CD4-positive, alpha-beta memory T cell (primary cell): ENCODE measurements around the gene CACNA1I. TPM values are rescaled to one million over a fixed set of nuclear protein-coding genes. Genes with fewer than 3 reads are reported as not detected.
A peak's percentile ranks its signal among the peaks of the same experiment; 100 is the strongest.

Source experiments
- CTCF ChIA-PET: fragments of 350-600 bp; sonication (Branson Sonifier 250); formaldehyde crosslinking; loops from one replicate; lab custom pipeline; 2021; ENCODE audit warnings: inconsistent platforms; ENCODE audit not compliant: partially characterized antibody; lab: Charles Lee
- POLR2A ChIA-PET: fragments of 350-600 bp; sonication (Branson Sonifier 250); formaldehyde crosslinking; loops from one replicate; lab custom pipeline; 2021; ENCODE audit not compliant: partially characterized antibody; lab: Charles Lee
- DNase-seq, 5 donors: peaks; one replicate each; pipeline versions ENCODE4 v3.0.0 to v3.0.0-alpha.2; 2020 to 2022; ENCODE audit warnings: mixed read lengths in 1 of 5
- H3K27ac ChIP-seq: one replicate; pipeline ENCODE4 v1.7.0; 2013; ENCODE audit warnings: low read depth, low read length
- H3K27me3 ChIP-seq: 2 replicates; pipeline ENCODE4 v1.7.0; 2013; ENCODE audit warnings: mild to moderate bottlenecking, low read length, moderate library complexity; ENCODE audit not compliant: insufficient read depth
- H3K36me3 ChIP-seq: 2 replicates; pipeline ENCODE4 v1.7.0; 2013; ENCODE audit warnings: mild to moderate bottlenecking, low read length, moderate library complexity; ENCODE audit not compliant: insufficient read depth
- H3K4me1 ChIP-seq: 2 replicates; pipeline ENCODE4 v1.7.0; 2013; ENCODE audit warnings: mild to moderate bottlenecking, low read length, moderate library complexity; ENCODE audit not compliant: insufficient read depth
- H3K4me3 ChIP-seq, 2 donors: one replicate each; pipeline ENCODE4 v1.7.0; 2013; ENCODE audit warnings: low read length in 2 of 2, mild to moderate bottlenecking in 1 of 2
- H3K9me3 ChIP-seq, 2 donors: one replicate each; pipeline ENCODE4 v1.7.0; 2013; ENCODE audit warnings: low read length in 2 of 2, control low read depth in 1 of 2; ENCODE audit not compliant: control insufficient read depth in 1 of 2
- H3K27ac Mint-ChIP-seq, 7 donors: one replicate each; pipeline ENCODE4 v1.8.0; 2020 to 2021; ENCODE audit warnings: mixed read lengths in 7 of 7, mild to moderate bottlenecking in 6 of 7, inconsistent platforms in 3 of 7, moderate library complexity in 3 of 7
- H3K27me3 Mint-ChIP-seq, 2 donors: one replicate each; pipeline ENCODE4 v1.8.0; 2020 to 2021; ENCODE audit warnings: mixed read lengths in 2 of 2
- H3K36me3 Mint-ChIP-seq, 2 donors: one replicate each; pipeline ENCODE4 v1.8.0; 2020 to 2021; ENCODE audit warnings: mixed read lengths in 2 of 2, inconsistent platforms in 1 of 2, mild to moderate bottlenecking in 1 of 2
- H3K4me1 Mint-ChIP-seq, 4 donors: one replicate each; pipeline ENCODE4 v1.8.0; 2020 to 2021; ENCODE audit warnings: mixed read lengths in 4 of 4, mild to moderate bottlenecking in 1 of 4
- H3K4me3 Mint-ChIP-seq, 8 donors: one replicate each; pipeline ENCODE4 v1.8.0; 2020 to 2021; ENCODE audit warnings: mixed read lengths in 8 of 8, mild to moderate bottlenecking in 7 of 8, moderate library complexity in 6 of 8, inconsistent platforms in 3 of 8
- H3K9me3 Mint-ChIP-seq, 8 donors: one replicate each; pipeline ENCODE4 v1.8.0; 2020 to 2021; ENCODE audit warnings: mixed read lengths in 8 of 8, mild to moderate bottlenecking in 5 of 8, inconsistent platforms in 3 of 8, moderate library complexity in 1 of 8
- intact Hi-C: fragments of 100-400 bp; cut with micrococcal nuclease; formaldehyde crosslinking; loops from one replicate; pipeline ENCODE4 v1.15.1; 2023
- polyA plus RNA-seq, 2 donors: library from polyadenylated mRNA; unstranded; fragments of 300-500 nt; fragmentation: Illumina TruSeq; gene quantifications; one replicate each; pipeline ENCODE4 v1.2.3, GENCODE V29; 2021
- total RNA-seq, 2 experiments: library from RNA; stranded (reverse); gene quantifications; one replicate each; pipeline ENCODE4 v1.2.3, GENCODE V29; 2021

The CACNA1I gene
- total and polyA plus RNA-seq, 4 experiments from 2014 or later: 0.30 to 58.0 (median 29.7) TPM

- peaks cover 26% of the 10 kb centered on the region for H3K36me3 ChIP-seq
- peaks cover 82% of the 10 kb centered on the region for H3K4me1 ChIP-seq
- Mint-ChIP-seq H3K4me3 (peak overlapping the region; percentile 48 to 81 (median 66)), H3K27ac (peak overlapping the region; percentile 80 to 100 (median 90)), H3K27me3 (no peaks in the 10 kb centered on the region), H3K36me3 (peaks cover 15 to 62% of the 10 kb centered on the region in 2 donors), H3K4me1 (peaks cover 45 to 91% (median 71%) of the 10 kb centered on the region in 4 donors), H3K9me3 (peaks cover 0 to 2% (median 0%) of the 10 kb centered on the region in 8 donors)
- no peaks in the 10 kb centered on the region for H3K9me3 ChIP-seq
- DNase-seq: peak; percentile 91 to 93 (median 92)
- peak overlapping the region in 1 of 2 donors; percentile 17 for H3K4me3 ChIP-seq
- ChIA-PET POLR2A (interaction anchor here (0.5 to 14.5 kb wide), 25 partner anchors 7 to 819 kb away, joined by 3 to 165 read pairs (median 5); partner anchors contain the start of genes ATF4, MIEF1, RPL3 and TAB1), CTCF (interaction anchor here (0.6 to 12.4 kb wide), 28 partner anchors 8 to 515 kb away, joined by 3 to 345 read pairs (median 6); partner anchors contain the start of genes ATF4, MIEF1, RPL3 and TAB1)
- H3K27ac ChIP-seq: peak overlapping the region; percentile 29
- H3K27me3 ChIP-seq: no peaks in the 10 kb centered on the region
- intact Hi-C loops: loop anchor here (1.0 to 10.0 kb wide), 5 partner anchors 34 to 358 kb away; partner anchors contain the start of genes PDGFB and TAB1
Observed at GRCh38 chr22:39528681-39529486, 41.7 kb upstream of the CACNA1I start.

GRCh38 chr22:39529487-39529851 is 41.1 kb upstream of the CACNA1I start:
- H3K4me1 ChIP-seq: peaks cover 78% of the 10 kb centered on the region
- H3K9me3 Mint-ChIP-seq: peaks cover 0 to 2% (median 0%) of the 10 kb centered on the region in 8 donors
- intact Hi-C loops: loop anchor here (1.0 to 10.0 kb wide), 5 partner anchors 34 to 359 kb away; partner anchors contain the start of genes PDGFB and TAB1
- H3K27ac ChIP-seq: peak overlapping the region; percentile 29
- ChIA-PET CTCF (interaction anchor here (0.8 to 12.4 kb wide), 25 partner anchors 9 to 515 kb away, joined by 3 to 345 read pairs (median 7); partner anchors contain the start of genes ATF4, MIEF1, RPL3 and TAB1), POLR2A (interaction anchor here (0.7 to 14.5 kb wide), 22 partner anchors 7 to 514 kb away, joined by 3 to 165 read pairs (median 5); partner anchors contain the start of genes ATF4, MIEF1, RPL3 and TAB1)
- no peaks in the 10 kb centered on the region for H3K27me3 ChIP-seq
- DNase-seq: no peak
- H3K4me3 Mint-ChIP-seq: peak overlapping the region; percentile 47 to 81 (median 67)
- peaks cover 21% of the 10 kb centered on the region for H3K36me3 ChIP-seq
- no peaks in the 10 kb centered on the region for H3K27me3 Mint-ChIP-seq
- H3K9me3 ChIP-seq: no peaks in the 10 kb centered on the region
- H3K4me3 ChIP-seq: no peak overlapping the region
- H3K4me1 Mint-ChIP-seq: peaks cover 46 to 88% (median 72%) of the 10 kb centered on the region in 4 donors
- peaks cover 14 to 57% of the 10 kb centered on the region in 2 donors for H3K36me3 Mint-ChIP-seq
- peak overlapping the region in 5 of 7 donors; percentile 90 to 100 (median 90) for H3K27ac Mint-ChIP-seq

- H3K4me1 ChIP-seq: peaks cover 74% of the 10 kb centered on the region
- H3K36me3 Mint-ChIP-seq: peaks cover 10 to 50% of the 10 kb centered on the region in 2 donors
- ChIA-PET POLR2A (interaction anchor here (0.9 to 14.5 kb wide), 13 partner anchors 8 to 514 kb away, joined by 3 to 165 read pairs (median 9); partner anchors contain the start of genes ATF4, CBX7, MIEF1 and RPL3), CTCF (interaction anchor here (1.1 to 12.4 kb wide), 11 partner anchors 10 to 514 kb away, joined by 4 to 345 read pairs (median 18); partner anchors contain the start of genes ATF4 and TAB1)
- H3K27ac ChIP-seq: peak overlapping the region; percentile 29
- DNase-seq: no peak
- H3K9me3 Mint-ChIP-seq: peaks cover 0 to 2% (median 0%) of the 10 kb centered on the region in 8 donors
- no peak overlapping the region for H3K4me3 ChIP-seq
- no peaks in the 10 kb centered on the region for H3K27me3 Mint-ChIP-seq
- H3K4me3 Mint-ChIP-seq: peak overlapping the region; percentile 15 to 64 (median 41)
- H3K27ac Mint-ChIP-seq: peak overlapping the region in 6 of 7 donors; percentile 32 to 100 (median 90)
- intact Hi-C loops: no loop called here
- H3K4me1 Mint-ChIP-seq: peaks cover 43 to 81% (median 68%) of the 10 kb centered on the region in 4 donors
- peaks cover 20% of the 10 kb centered on the region for H3K36me3 ChIP-seq
- no peaks in the 10 kb centered on the region for H3K9me3 ChIP-seq
- no peaks in the 10 kb centered on the region for H3K27me3 ChIP-seq
Observed at GRCh38 chr22:39530116-39530515, 40.4 kb upstream of the CACNA1I start.

- H3K36me3 ChIP-seq: peaks cover 20% of the 10 kb centered on the region
- H3K27me3 Mint-ChIP-seq: no peaks in the 10 kb centered on the region
- H3K4me3 ChIP-seq: no peak overlapping the region
- no peak overlapping the region for H3K27ac ChIP-seq
- intact Hi-C loops: no loop called here
- peaks cover 10 to 45% of the 10 kb centered on the region in 2 donors for H3K36me3 Mint-ChIP-seq
- ChIA-PET CTCF (interaction anchor here (0.9 to 12.4 kb wide), 14 partner anchors 8 to 514 kb away, joined by 3 to 345 read pairs (median 12); partner anchors contain the start of genes ATF4 and TAB1), POLR2A (interaction anchor here (0.9 to 14.5 kb wide), 13 partner anchors 9 to 514 kb away, joined by 3 to 165 read pairs (median 9); partner anchors contain the start of genes ATF4, CBX7, MIEF1 and RPL3)
- H3K9me3 ChIP-seq: no peaks in the 10 kb centered on the region
- H3K27me3 ChIP-seq: no peaks in the 10 kb centered on the region
- peak overlapping the region; percentile 92 to 98 (median 96) for H3K4me3 Mint-ChIP-seq
- peak in 2 of 5 donors; percentile 34 to 47 for DNase-seq
- peaks cover 70% of the 10 kb centered on the region for H3K4me1 ChIP-seq
- H3K9me3 Mint-ChIP-seq: peaks cover 0 to 2% (median 0%) of the 10 kb centered on the region in 8 donors
- peak overlapping the region; percentile 73 to 100 (median 90) for H3K27ac Mint-ChIP-seq
- peaks cover 40 to 74% (median 63%) of the 10 kb centered on the region in 4 donors for H3K4me1 Mint-ChIP-seq
Observed at GRCh38 chr22:39530692-39531331, 39.7 kb upstream of the CACNA1I start.

- H3K36me3 ChIP-seq: peaks cover 20% of the 10 kb centered on the region
- H3K27me3 ChIP-seq: no peaks in the 10 kb centered on the region
- peaks cover 10 to 41% of the 10 kb centered on the region in 2 donors for H3K36me3 Mint-ChIP-seq
- H3K4me3 Mint-ChIP-seq: peak within 1 kb of the TSS; percentile 92 to 98 (median 96)
- peak within 1 kb of the TSS; percentile 93 for H3K27ac ChIP-seq
- ChIA-PET CTCF (interaction anchor here (1.4 to 12.4 kb wide), 5 partner anchors 10 to 512 kb away, joined by 4 to 345 read pairs (median 4); no protein-coding TSS in a partner anchor), POLR2A (interaction anchor here (0.6 to 14.5 kb wide), 15 partner anchors 10 to 814 kb away, joined by 3 to 165 read pairs (median 4); partner anchors contain the start of genes ADSL, ATF4, MIEF1 and RPL3)
- intact Hi-C loops: loop anchor here (1.0 to 2.0 kb wide), 5 partner anchors 12 to 646 kb away; partner anchors contain the start of genes ATF4 and MIEF1
- peak; percentile 98 to 100 (median 99) for DNase-seq
- peak within 1 kb of the TSS; percentile 93 to 100 (median 97) for H3K27ac Mint-ChIP-seq
- peaks cover 0 to 2% (median 0%) of the 10 kb centered on the region in 8 donors for H3K9me3 Mint-ChIP-seq
- H3K4me1 ChIP-seq: peaks cover 56% of the 10 kb centered on the region
- no peaks in the 10 kb centered on the region for H3K9me3 ChIP-seq
- no peaks in the 10 kb centered on the region for H3K27me3 Mint-ChIP-seq
- peaks cover 35 to 61% (median 50%) of the 10 kb centered on the region in 4 donors for H3K4me1 Mint-ChIP-seq
- peak within 1 kb of the TSS; percentile 71 to 91 for H3K4me3 ChIP-seq
Observed at GRCh38 chr22:39532215-39533073, 38.1 kb upstream of the CACNA1I start, which contains the start of gene RPS19BP1. TSS of gene RPS19BP1 (minus strand) at chr22:39532748. CDS start at chr22:39532738, 10 bp downstream.
